ENCODE results near the gene MAGEA4.
"Not testable (repeated sequence)": the region's sequence is repeated elsewhere in the genome, so short reads cannot be mapped to it uniquely, and the experiment has no call there.

MAGEA4 gene

DNA sequence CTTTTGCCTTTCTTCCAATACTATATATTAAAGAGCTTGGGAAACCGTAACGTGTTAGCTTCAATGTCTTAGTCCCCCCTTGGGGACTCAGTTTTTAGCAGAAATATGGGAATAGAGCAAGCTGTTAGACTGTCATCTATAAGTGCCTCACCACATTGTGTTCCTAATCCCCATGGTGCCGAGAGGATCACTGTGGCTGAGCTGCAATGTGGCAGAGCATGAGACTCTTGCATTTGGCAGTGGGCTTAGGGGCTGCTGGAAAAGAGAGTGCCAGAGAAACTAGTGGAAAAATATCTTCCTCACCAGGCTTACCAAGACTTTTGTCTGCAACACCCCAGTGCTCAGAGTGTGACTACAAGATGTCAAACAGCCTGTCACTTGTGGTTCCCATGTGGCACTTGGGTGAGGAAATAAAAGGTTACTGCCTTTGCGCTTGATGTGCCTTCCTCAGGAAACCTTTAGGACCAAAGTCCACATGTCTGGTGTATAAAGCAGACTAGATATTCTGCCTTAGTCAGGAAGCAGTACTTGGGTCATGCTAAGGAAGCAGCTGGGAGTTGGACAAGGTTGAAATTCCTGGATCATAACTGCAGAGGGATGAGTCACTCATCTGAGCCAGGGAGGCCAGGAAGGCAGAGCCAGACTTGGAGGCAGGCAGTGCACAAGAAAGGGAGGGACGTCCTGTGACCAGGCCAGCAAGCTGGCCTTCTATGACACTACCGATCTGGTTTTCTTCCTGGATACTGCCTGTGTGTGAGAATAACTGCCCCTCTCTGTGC lies 9.7 kb upstream of the MAGEA4 start:
- H3K79me2 ChIP-seq (ENCODE audit: insufficient read depth, low read length), result no peaks in the 10 kb centered on the region
- H3K4me3 ChIP-seq (ENCODE audit: low read depth, low read length, poor library complexity, severe bottlenecking), result no peak overlapping the region
- no peaks in the 10 kb centered on the region for H3F3A ChIP-seq (ENCODE audit: insufficient read depth, low read length)
- H3K9ac ChIP-seq (ENCODE audit: low read length), result no peak overlapping the region
- H3K27ac ChIP-seq (ENCODE audit: low read depth, low read length, poor library complexity, severe bottlenecking), result no peak overlapping the region
- no peaks in the 10 kb centered on the region for H4K20me1 ChIP-seq (ENCODE audit: insufficient read depth, low read length)
- H3K4me1 ChIP-seq (ENCODE audit: insufficient read depth, low read length, severe bottlenecking), result no peaks in the 10 kb centered on the region
- no peaks in the 10 kb centered on the region for H3K9me2 ChIP-seq (ENCODE audit: low read depth, low read length)
- no peaks in the 10 kb centered on the region for H3K27me3 ChIP-seq (ENCODE audit: insufficient read depth, low read length)
- no peaks in the 10 kb centered on the region for H3K9me3 ChIP-seq (ENCODE audit: low read length)
- no peaks in the 10 kb centered on the region for H3K36me3 ChIP-seq (ENCODE audit: insufficient read depth, low read length)
- no peak overlapping the region for H3K4me2 ChIP-seq (ENCODE audit: low read length)
- H2AFZ ChIP-seq (ENCODE audit: low read length), result no peak overlapping the region
- TF ChIP-seq, protein P1, sequence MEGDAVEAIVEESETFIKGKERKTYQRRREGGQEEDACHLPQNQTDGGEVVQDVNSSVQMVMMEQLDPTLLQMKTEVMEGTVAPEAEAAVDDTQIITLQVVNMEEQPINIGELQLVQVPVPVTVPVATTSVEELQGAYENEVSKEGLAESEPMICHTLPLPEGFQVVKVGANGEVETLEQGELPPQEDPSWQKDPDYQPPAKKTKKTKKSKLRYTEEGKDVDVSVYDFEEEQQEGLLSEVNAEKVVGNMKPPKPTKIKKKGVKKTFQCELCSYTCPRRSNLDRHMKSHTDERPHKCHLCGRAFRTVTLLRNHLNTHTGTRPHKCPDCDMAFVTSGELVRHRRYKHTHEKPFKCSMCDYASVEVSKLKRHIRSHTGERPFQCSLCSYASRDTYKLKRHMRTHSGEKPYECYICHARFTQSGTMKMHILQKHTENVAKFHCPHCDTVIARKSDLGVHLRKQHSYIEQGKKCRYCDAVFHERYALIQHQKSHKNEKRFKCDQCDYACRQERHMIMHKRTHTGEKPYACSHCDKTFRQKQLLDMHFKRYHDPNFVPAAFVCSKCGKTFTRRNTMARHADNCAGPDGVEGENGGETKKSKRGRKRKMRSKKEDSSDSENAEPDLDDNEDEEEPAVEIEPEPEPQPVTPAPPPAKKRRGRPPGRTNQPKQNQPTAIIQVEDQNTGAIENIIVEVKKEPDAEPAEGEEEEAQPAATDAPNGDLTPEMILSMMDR (IDR thresholded peaks at IDR 0.05; ENCODE audit: low read length), result no peak

DNA sequence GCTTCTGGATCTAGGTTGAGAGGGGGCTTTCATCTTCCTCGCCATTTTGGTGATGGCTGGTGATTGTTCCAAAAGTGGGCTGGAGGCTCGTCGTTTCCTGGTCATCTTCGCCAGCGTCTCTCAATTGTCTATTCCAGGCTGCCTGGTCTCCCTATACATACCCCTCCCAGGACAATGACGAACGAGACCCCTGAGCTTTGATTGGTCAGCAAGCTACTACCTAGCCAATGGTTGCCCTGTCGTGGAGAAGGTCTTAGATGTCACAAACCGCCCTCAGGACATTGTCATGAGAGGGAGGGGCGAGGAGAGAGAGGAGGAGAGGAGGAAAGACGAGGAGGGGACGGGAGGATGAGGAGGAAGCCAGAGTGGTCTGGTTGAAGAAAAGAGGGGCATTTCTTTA lies 7.7 kb upstream of the MAGEA4 start:
- Histone ChIP-seq H3K36me3 (ENCODE audit: insufficient read depth, low read length) (no peaks in the 10 kb centered on the region), H3K79me2 (ENCODE audit: insufficient read depth, low read length) (no peaks in the 10 kb centered on the region), H3K27ac (ENCODE audit: low read depth, low read length, poor library complexity, severe bottlenecking) (no peak overlapping the region), H2AFZ (ENCODE audit: low read length) (no peak overlapping the region), H4K20me1 (ENCODE audit: insufficient read depth, low read length) (no peaks in the 10 kb centered on the region), H3F3A (ENCODE audit: insufficient read depth, low read length) (no peaks in the 10 kb centered on the region), H3K4me3 (ENCODE audit: low read depth, low read length, poor library complexity, severe bottlenecking) (no peak overlapping the region), H3K9ac (ENCODE audit: low read length) (no peak overlapping the region), H3K9me2 (ENCODE audit: low read depth, low read length) (no peaks in the 10 kb centered on the region), H3K27me3 (ENCODE audit: insufficient read depth, low read length) (no peaks in the 10 kb centered on the region), H3K4me1 (ENCODE audit: insufficient read depth, low read length, severe bottlenecking) (no peaks in the 10 kb centered on the region), H3K4me2 (ENCODE audit: low read length) (no peak overlapping the region), H3K9me3 (ENCODE audit: low read length) (no peaks in the 10 kb centered on the region)
- TF ChIP-seq, protein P1 (IDR thresholded peaks at IDR 0.05; ENCODE audit: low read length), result no peak
- no peak for TF ChIP-seq EZH2 (IDR thresholded peaks at IDR 0.05; ENCODE audit: borderline replicate concordance, low read length)

DNA sequence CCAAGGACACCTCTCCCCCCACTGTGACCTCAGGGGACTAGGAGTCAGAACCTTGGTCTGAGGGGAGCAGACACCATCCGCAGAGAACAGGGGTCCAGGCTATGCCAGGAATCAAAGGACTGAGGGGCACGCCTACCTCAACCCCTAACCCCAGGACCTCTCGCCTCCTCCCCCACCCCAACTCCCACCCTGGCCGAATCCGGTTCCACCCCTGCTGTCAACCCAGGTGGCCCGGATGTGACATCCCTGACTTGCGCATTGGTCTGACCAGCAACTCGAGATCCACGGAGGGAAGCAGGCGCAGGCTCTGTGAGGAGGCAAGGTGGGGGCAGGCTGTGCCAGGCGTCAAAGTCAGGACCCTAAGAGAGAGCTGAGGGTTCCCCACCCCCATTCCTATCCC lies 468 bp upstream of the MAGEA4 start:
- TF ChIP-seq, protein P1 (IDR thresholded peaks at IDR 0.05; ENCODE audit: low read length), result no peak
- TF ChIP-seq EZH2 (IDR thresholded peaks at IDR 0.05; ENCODE audit: borderline replicate concordance, low read length), result no peak
- Histone ChIP-seq H3K4me2 (ENCODE audit: low read length) (no peak overlapping the region), H3K4me3 (ENCODE audit: low read depth, low read length, poor library complexity, severe bottlenecking) (no peak overlapping the region), H3K4me1 (ENCODE audit: insufficient read depth, low read length, severe bottlenecking) (no peaks in the 10 kb centered on the region), H2AFZ (ENCODE audit: low read length) (no peak overlapping the region), H3K36me3 (ENCODE audit: insufficient read depth, low read length) (no peaks in the 10 kb centered on the region), H3K27me3 (ENCODE audit: insufficient read depth, low read length) (no peaks in the 10 kb centered on the region), H3K9ac (ENCODE audit: low read length) (no peak overlapping the region), H3K27ac (ENCODE audit: low read depth, low read length, poor library complexity, severe bottlenecking) (no peak overlapping the region), H3K79me2 (ENCODE audit: insufficient read depth, low read length) (no peaks in the 10 kb centered on the region), H3K9me2 (ENCODE audit: low read depth, low read length) (no peaks in the 10 kb centered on the region), H3F3A (ENCODE audit: insufficient read depth, low read length) (no peaks in the 10 kb centered on the region), H3K9me3 (ENCODE audit: low read length) (no peaks in the 10 kb centered on the region), H4K20me1 (ENCODE audit: insufficient read depth, low read length) (no peaks in the 10 kb centered on the region)

DNA sequence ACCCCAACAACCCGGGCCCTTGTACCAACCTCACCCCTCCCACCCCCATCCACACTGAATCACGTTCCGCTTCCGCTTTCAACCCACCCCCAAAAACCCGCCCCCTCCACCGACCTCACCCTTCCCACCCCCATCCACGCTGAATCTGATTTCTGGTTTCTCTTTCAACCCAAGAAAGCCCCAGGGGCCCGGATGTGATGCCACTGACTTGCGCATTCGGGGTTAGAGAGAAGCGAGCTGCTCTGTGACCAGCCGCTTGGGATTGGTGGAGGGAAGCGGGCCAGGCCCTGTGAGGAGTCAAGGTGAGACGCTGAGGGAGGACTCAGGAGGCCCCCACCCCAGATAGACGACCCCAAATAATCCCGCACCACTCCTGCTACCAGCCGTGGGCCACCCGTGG lies 6.0 kb downstream of the MAGEA4 start:
- H3K9me3 ChIP-seq (ENCODE audit: low read length); H3K4me2 ChIP-seq (ENCODE audit: low read length); H3K4me1 ChIP-seq (ENCODE audit: insufficient read depth, low read length, severe bottlenecking); H3K79me2 ChIP-seq (ENCODE audit: insufficient read depth, low read length); H3K9ac ChIP-seq (ENCODE audit: low read length); H3F3A ChIP-seq (ENCODE audit: insufficient read depth, low read length); H3K27me3 ChIP-seq (ENCODE audit: insufficient read depth, low read length); H3K27ac ChIP-seq (ENCODE audit: low read depth, low read length, poor library complexity, severe bottlenecking); H3K4me3 ChIP-seq (ENCODE audit: low read depth, low read length, poor library complexity, severe bottlenecking); H3K9me2 ChIP-seq (ENCODE audit: low read depth, low read length); H2AFZ ChIP-seq (ENCODE audit: low read length); H3K36me3 ChIP-seq (ENCODE audit: insufficient read depth, low read length); H4K20me1 ChIP-seq (ENCODE audit: insufficient read depth, low read length): not testable (repeated sequence)

Data from OCI-LY1 (cell line).